DOHH2 (cell line): Measurements from ENCODE around the gene CYS1.

Source experiments
- H3F3A ChIP-seq: fragments of 200-600 bp; sonication (generic), shearing (Covaris generic); 2 replicates; pipeline ENCODE4 v1.6.0; 2016; ENCODE audit warnings: antibody characterized with exemption, mild to moderate bottlenecking; ENCODE audit not compliant: control insufficient read depth, insufficient read depth
- H3K27ac ChIP-seq: fragments of 200-600 bp; sonication (generic); 2 replicates; pipeline ENCODE4 v1.5.1; 2014; ENCODE audit warnings: low read depth, mild to moderate bottlenecking, low read length, moderate library complexity
- H3K27me3 ChIP-seq: fragments of 200-600 bp; sonication (generic); 2 replicates; pipeline ENCODE4 v1.6.1; 2014; ENCODE audit warnings: mild to moderate bottlenecking, low read length, mixed read lengths; ENCODE audit not compliant: control insufficient read depth
- H3K36me3 ChIP-seq: fragments of 200-600 bp; sonication (generic); 2 replicates; pipeline ENCODE4 v1.6.1; 2014; ENCODE audit warnings: mild to moderate bottlenecking, low read length, moderate library complexity, mixed read lengths; ENCODE audit not compliant: control insufficient read depth
- H3K4me1 ChIP-seq: fragments of 200-600 bp; sonication (generic); 2 replicates; pipeline ENCODE4 v1.6.1; 2014; ENCODE audit warnings: mild to moderate bottlenecking, low read length, mixed read lengths; ENCODE audit not compliant: control insufficient read depth
- H3K4me2 ChIP-seq: fragments of 200-600 bp; sonication (generic); 2 replicates; pipeline ENCODE4 v1.6.0; 2014; ENCODE audit warnings: mild to moderate bottlenecking, low read length, moderate library complexity
- H3K4me3 ChIP-seq: fragments of 200-600 bp; sonication (generic); 2 replicates; pipeline ENCODE4 v1.5.1; 2014; ENCODE audit warnings: mild to moderate bottlenecking, low read length, mixed read lengths
- H3K79me2 ChIP-seq: fragments of 200-600 bp; sonication (generic); 2 replicates; pipeline ENCODE4 v1.6.1; 2014; ENCODE audit warnings: mild to moderate bottlenecking, low read length, mixed read lengths; ENCODE audit not compliant: control insufficient read depth
- H3K9me2 ChIP-seq: fragments of 200-600 bp; sonication (generic); replicated peaks from 2 replicates; pipeline ENCODE4 v1.6.1; 2014; ENCODE audit warnings: mild to moderate bottlenecking, low read length, mixed read lengths; ENCODE audit not compliant: control insufficient read depth
- H3K9me3 ChIP-seq: fragments of 200-600 bp; sonication (generic); 2 replicates; pipeline ENCODE4 v1.6.1; 2014; ENCODE audit warnings: antibody characterized with exemption, low read length, mixed read lengths; ENCODE audit not compliant: control insufficient read depth, insufficient read depth
- H4K20me1 ChIP-seq: fragments of 200-600 bp; sonication (generic); 2 replicates; pipeline ENCODE4 v1.6.0; 2014; ENCODE audit warnings: low read depth, mild to moderate bottlenecking, antibody characterized with exemption, low read length, moderate library complexity; ENCODE audit not compliant: control insufficient read depth, insufficient read depth
- CTCF ChIP-seq: fragments of 200-600 bp; sonication (generic); IDR thresholded peaks from one replicate; pipeline ENCODE4 v1.5.1; 2014; ENCODE audit warnings: antibody characterized with exemption, mild to moderate bottlenecking, low read depth, low read length; ENCODE audit not compliant: poor library complexity, severe bottlenecking
- EZH2phosphoT487 ChIP-seq: fragments of 200-600 bp; sonication (generic); IDR thresholded peaks from 2 replicates; pipeline ENCODE4 v1.6.1; 2017; ENCODE audit warnings: borderline replicate concordance, mild to moderate bottlenecking, antibody characterized with exemption, low read length, moderate library complexity, mixed read lengths

Gene CYS1

GRCh38 chr2:10120158-10120876 is 40.1 kb upstream of the CYS1 start:
- Histone ChIP-seq H3K4me2 (peak overlapping the region; percentile 81), H3K9me2 (no peaks in the 10 kb centered on the region), H3K36me3 (peaks cover 45% of the 10 kb centered on the region), H3K9me3 (no peaks in the 10 kb centered on the region), H3K79me2 (peaks cover 87% of the 10 kb centered on the region), H3K4me3 (peak overlapping the region; percentile 92), H3K27ac (peak overlapping the region; percentile 92), H3K4me1 (peaks cover 40% of the 10 kb centered on the region), H4K20me1 (peaks cover 15% of the 10 kb centered on the region), H3K27me3 (no peaks in the 10 kb centered on the region), H3F3A (peaks cover 21% of the 10 kb centered on the region)
- TF ChIP-seq CTCF (no peak), EZH2phosphoT487 (no peak)

GRCh38 chr2:10119601-10120157 is 39.5 kb upstream of the CYS1 start:
- no peaks in the 10 kb centered on the region for H3K9me3 ChIP-seq
- H3K9me2 ChIP-seq: no peaks in the 10 kb centered on the region
- peaks cover 39% of the 10 kb centered on the region for H3K36me3 ChIP-seq
- no peaks in the 10 kb centered on the region for H3K27me3 ChIP-seq
- H4K20me1 ChIP-seq: peaks cover 9% of the 10 kb centered on the region; the same call in 1 of the 2 replicates
- H3F3A ChIP-seq: peaks cover 17% of the 10 kb centered on the region
- peak overlapping the region; percentile 92 for H3K27ac ChIP-seq
- H3K4me3 ChIP-seq: peak overlapping the region; percentile 92
- TF ChIP-seq CTCF (no peak), EZH2phosphoT487 (no peak)
- H3K79me2 ChIP-seq: peaks cover 84% of the 10 kb centered on the region
- H3K4me2 ChIP-seq: peak overlapping the region; percentile 81
- peaks cover 34% of the 10 kb centered on the region for H3K4me1 ChIP-seq

GRCh38 chr2:10119027-10119325 is 38.8 kb upstream of the CYS1 start:
- Histone ChIP-seq H4K20me1 (peaks cover 5% of the 10 kb centered on the region; the same call in 1 of the 2 replicates), H3K4me3 (no peak overlapping the region), H3K9me3 (no peaks in the 10 kb centered on the region), H3K4me1 (peaks cover 32% of the 10 kb centered on the region), H3K79me2 (peaks cover 77% of the 10 kb centered on the region), H3K27me3 (no peaks in the 10 kb centered on the region), H3K9me2 (no peaks in the 10 kb centered on the region), H3K36me3 (peaks cover 32% of the 10 kb centered on the region), H3K4me2 (no peak overlapping the region), H3K27ac (no peak overlapping the region), H3F3A (peaks cover 14% of the 10 kb centered on the region)
- no peak for TF ChIP-seq CTCF
- TF ChIP-seq EZH2phosphoT487: no peak
